ENCODE results near the gene CPSF4L. TPM values are rescaled to one million over a fixed set of nuclear protein-coding genes. Genes with fewer than 3 reads are reported as not detected.

CPSF4L gene
- total and polyA plus RNA-seq, 5 donors from 2014 or later: not detected

GRCh38 chr17:73231841-73232586, 29.7 kb downstream of the CPSF4L start:
- Mint-ChIP-seq H3K4me3 (peak overlapping the region; percentile 95 to 98 (median 98)), H3K36me3 (peaks cover 12% of the 10 kb centered on the region), H3K27ac (peak overlapping the region; percentile 93 to 98 (median 97)), H3K9me3 (no peaks in the 10 kb centered on the region), H3K27me3 (no peaks in the 10 kb centered on the region), H3K4me1 (peaks cover 32 to 74% (median 53%) of the 10 kb centered on the region in 4 donors)
- H3K4me1 ChIP-seq (ENCODE audit: control insufficient read depth, insufficient read depth, low read length, poor library complexity, severe bottlenecking): peaks cover 57% of the 10 kb centered on the region
- peak overlapping the region; percentile 79 for H3K27ac ChIP-seq (ENCODE audit: insufficient read depth, low read length, poor library complexity, severe bottlenecking)
- DNase-seq (peak; percentile 95 to 96 (median 95)), ATAC-seq (ENCODE audit: low read depth in 2 of 2) (peak; percentile 90 to 91)
- H3K9me3 ChIP-seq (ENCODE audit: control insufficient read depth in 2 of 2, low read length in 2 of 2): no peaks in the 10 kb centered on the region
- H3K36me3 ChIP-seq (ENCODE audit: control insufficient read depth, insufficient read depth, low read length): peaks cover 16% of the 10 kb centered on the region
- no peaks in the 10 kb centered on the region for H3K27me3 ChIP-seq (ENCODE audit: control insufficient read depth, insufficient read depth, low read length)
- peak overlapping the region; percentile 92 for H3K4me3 ChIP-seq (ENCODE audit: low read depth, low read length)

- Mint-ChIP-seq H3K27ac (peak overlapping the region; percentile 92 to 97 (median 93)), H3K4me3 (peak overlapping the region; percentile 95 to 98 (median 98)), H3K27me3 (no peaks in the 10 kb centered on the region), H3K9me3 (no peaks in the 10 kb centered on the region), H3K4me1 (peaks cover 38 to 74% (median 56%) of the 10 kb centered on the region in 4 donors), H3K36me3 (peaks cover 15% of the 10 kb centered on the region)
- Histone ChIP-seq H3K4me1 (ENCODE audit: control insufficient read depth, insufficient read depth, low read length, poor library complexity, severe bottlenecking) (peaks cover 62% of the 10 kb centered on the region), H3K9me3 (ENCODE audit: control insufficient read depth in 2 of 2, low read length in 2 of 2) (no peaks in the 10 kb centered on the region), H3K27ac (ENCODE audit: insufficient read depth, low read length, poor library complexity, severe bottlenecking) (peak overlapping the region; percentile 79), H3K36me3 (ENCODE audit: control insufficient read depth, insufficient read depth, low read length) (peaks cover 12% of the 10 kb centered on the region), H3K27me3 (ENCODE audit: control insufficient read depth, insufficient read depth, low read length) (no peaks in the 10 kb centered on the region), H3K4me3 (ENCODE audit: low read depth, low read length) (peak overlapping the region; percentile 92)
- ATAC-seq (ENCODE audit: low read depth in 2 of 2) (no peak), DNase-seq (no peak)
These were observed 30.3 kb downstream of the CPSF4L start for GRCh38 chr17:73231395-73231794.

GRCh38 chr17:73230088-73230487, 31.6 kb downstream of the CPSF4L start:
- H3K27me3 Mint-ChIP-seq: no peaks in the 10 kb centered on the region
- H3K36me3 ChIP-seq (ENCODE audit: control insufficient read depth, insufficient read depth, low read length): peaks cover 9% of the 10 kb centered on the region
- peaks cover 42 to 76% (median 58%) of the 10 kb centered on the region in 4 donors for H3K4me1 Mint-ChIP-seq
- no peaks in the 10 kb centered on the region for H3K27me3 ChIP-seq (ENCODE audit: control insufficient read depth, insufficient read depth, low read length)
- H3K27ac ChIP-seq (ENCODE audit: insufficient read depth, low read length, poor library complexity, severe bottlenecking): peak overlapping the region; percentile 31
- H3K9me3 Mint-ChIP-seq: no peaks in the 10 kb centered on the region
- peaks cover 8% of the 10 kb centered on the region for H3K36me3 Mint-ChIP-seq
- DNase-seq (no peak), ATAC-seq (ENCODE audit: low read depth in 2 of 2) (no peak)
- H3K4me3 ChIP-seq (ENCODE audit: low read depth, low read length): no peak overlapping the region
- H3K9me3 ChIP-seq (ENCODE audit: control insufficient read depth in 2 of 2, low read length in 2 of 2): no peaks in the 10 kb centered on the region
- peak overlapping the region; percentile 95 to 98 (median 98) for H3K4me3 Mint-ChIP-seq
- H3K27ac Mint-ChIP-seq: peak overlapping the region; percentile 73 to 93 (median 79)
- H3K4me1 ChIP-seq (ENCODE audit: control insufficient read depth, insufficient read depth, low read length, poor library complexity, severe bottlenecking): peaks cover 69% of the 10 kb centered on the region

GRCh38 chr17:73228748-73229236, 32.9 kb downstream of the CPSF4L start:
- peak; percentile 14 to 72 (median 28) for DNase-seq
- Mint-ChIP-seq H3K4me3 (peak overlapping the region; percentile 70 to 98 (median 78)), H3K27me3 (no peaks in the 10 kb centered on the region), H3K4me1 (peaks cover 42 to 81% (median 65%) of the 10 kb centered on the region in 4 donors), H3K9me3 (no peaks in the 10 kb centered on the region), H3K36me3 (peaks cover 8% of the 10 kb centered on the region), H3K27ac (peak overlapping the region; percentile 61 to 89 (median 70))
- peak in 1 of 2 donors; percentile 20 for ATAC-seq (ENCODE audit: low read depth in 2 of 2)
- no peaks in the 10 kb centered on the region for H3K27me3 ChIP-seq (ENCODE audit: control insufficient read depth, insufficient read depth, low read length)
- H3K36me3 ChIP-seq (ENCODE audit: control insufficient read depth, insufficient read depth, low read length): peaks cover 4% of the 10 kb centered on the region
- peaks cover 74% of the 10 kb centered on the region for H3K4me1 ChIP-seq (ENCODE audit: control insufficient read depth, insufficient read depth, low read length, poor library complexity, severe bottlenecking)
- peak overlapping the region; percentile 60 for H3K27ac ChIP-seq (ENCODE audit: insufficient read depth, low read length, poor library complexity, severe bottlenecking)
- no peaks in the 10 kb centered on the region for H3K9me3 ChIP-seq (ENCODE audit: control insufficient read depth in 2 of 2, low read length in 2 of 2)
- H3K4me3 ChIP-seq (ENCODE audit: low read depth, low read length): peak overlapping the region; percentile 76

- no peaks in the 10 kb centered on the region for H3K9me3 Mint-ChIP-seq
- Histone ChIP-seq H3K9me3 (ENCODE audit: control insufficient read depth in 2 of 2, low read length in 2 of 2) (no peaks in the 10 kb centered on the region), H3K36me3 (ENCODE audit: control insufficient read depth, insufficient read depth, low read length) (peaks cover 4% of the 10 kb centered on the region), H3K4me1 (ENCODE audit: control insufficient read depth, insufficient read depth, low read length, poor library complexity, severe bottlenecking) (peaks cover 65% of the 10 kb centered on the region), H3K27ac (ENCODE audit: insufficient read depth, low read length, poor library complexity, severe bottlenecking) (peak overlapping the region; percentile 60), H3K27me3 (ENCODE audit: control insufficient read depth, insufficient read depth, low read length) (no peaks in the 10 kb centered on the region), H3K4me3 (ENCODE audit: low read depth, low read length) (peak overlapping the region; percentile 76)
- peak overlapping the region; percentile 77 to 98 (median 78) for H3K4me3 Mint-ChIP-seq
- DNase-seq (no peak), ATAC-seq (ENCODE audit: low read depth in 2 of 2) (no peak)
- H3K27ac Mint-ChIP-seq: peak overlapping the region in 2 of 3 donors; percentile 61 to 80
- H3K4me1 Mint-ChIP-seq: peaks cover 47 to 84% (median 64%) of the 10 kb centered on the region in 4 donors
- H3K27me3 Mint-ChIP-seq: no peaks in the 10 kb centered on the region
- H3K36me3 Mint-ChIP-seq: peaks cover 8% of the 10 kb centered on the region
These were observed 33.7 kb downstream of the CPSF4L start for GRCh38 chr17:73227944-73228343.

- H3K36me3 ChIP-seq (ENCODE audit: control insufficient read depth, insufficient read depth, low read length): peaks cover 4% of the 10 kb centered on the region
- peaks cover 11% of the 10 kb centered on the region for H3K36me3 Mint-ChIP-seq
- H3K27ac ChIP-seq (ENCODE audit: insufficient read depth, low read length, poor library complexity, severe bottlenecking): peak overlapping the region; percentile 60
- DNase-seq (peak in 1 of 3 donors; percentile 39), ATAC-seq (ENCODE audit: low read depth in 2 of 2) (no peak)
- H3K9me3 Mint-ChIP-seq: no peaks in the 10 kb centered on the region
- H3K4me3 Mint-ChIP-seq: peak overlapping the region; percentile 77 to 98 (median 78)
- peak overlapping the region; percentile 61 to 95 (median 80) for H3K27ac Mint-ChIP-seq
- H3K27me3 Mint-ChIP-seq: no peaks in the 10 kb centered on the region
- peaks cover 47 to 85% (median 64%) of the 10 kb centered on the region in 4 donors for H3K4me1 Mint-ChIP-seq
- H3K4me1 ChIP-seq (ENCODE audit: control insufficient read depth, insufficient read depth, low read length, poor library complexity, severe bottlenecking): peaks cover 65% of the 10 kb centered on the region
- H3K4me3 ChIP-seq (ENCODE audit: low read depth, low read length): peak overlapping the region; percentile 76
- no peaks in the 10 kb centered on the region for H3K27me3 ChIP-seq (ENCODE audit: control insufficient read depth, insufficient read depth, low read length)
- no peaks in the 10 kb centered on the region for H3K9me3 ChIP-seq (ENCODE audit: control insufficient read depth in 2 of 2, low read length in 2 of 2)
These were observed 34.3 kb downstream of the CPSF4L start for GRCh38 chr17:73227379-73227778.

GRCh38 chr17:73226556-73227172, 35.0 kb downstream of the CPSF4L start:
- peak overlapping the region; percentile 77 to 98 (median 82) for H3K4me3 Mint-ChIP-seq
- H3K36me3 ChIP-seq (ENCODE audit: control insufficient read depth, insufficient read depth, low read length): peaks cover 8% of the 10 kb centered on the region
- H3K4me1 Mint-ChIP-seq: peaks cover 47 to 83% (median 62%) of the 10 kb centered on the region in 4 donors
- H3K27ac ChIP-seq (ENCODE audit: insufficient read depth, low read length, poor library complexity, severe bottlenecking): peak overlapping the region; percentile 60
- DNase-seq: peak in 1 of 3 donors; percentile 35
- peak overlapping the region; percentile 76 for H3K4me3 ChIP-seq (ENCODE audit: low read depth, low read length)
- no peaks in the 10 kb centered on the region for H3K9me3 Mint-ChIP-seq
- peaks cover 11% of the 10 kb centered on the region for H3K36me3 Mint-ChIP-seq
- no peaks in the 10 kb centered on the region for H3K9me3 ChIP-seq (ENCODE audit: control insufficient read depth in 2 of 2, low read length in 2 of 2)
- H3K27ac Mint-ChIP-seq: peak overlapping the region; percentile 61 to 95 (median 80)
- no peaks in the 10 kb centered on the region for H3K27me3 ChIP-seq (ENCODE audit: control insufficient read depth, insufficient read depth, low read length)
- H3K4me1 ChIP-seq (ENCODE audit: control insufficient read depth, insufficient read depth, low read length, poor library complexity, severe bottlenecking): peaks cover 65% of the 10 kb centered on the region
- H3K27me3 Mint-ChIP-seq: no peaks in the 10 kb centered on the region
- no peak for ATAC-seq (ENCODE audit: low read depth in 2 of 2)
